Lung (tissue), 12 donors: ENCODE results near the gene PAXIP1. TPM values are rescaled to one million over a fixed set of nuclear protein-coding genes. Genes with fewer than 3 reads are reported as not detected.

ENCODE experiments used
- ATAC-seq: fragments of 200-7000 bp; cut with Tn5 transposase; one replicate; pipeline ENCODE4 v1.9.1; 2020; ENCODE audit warnings: moderate number of reproducible peaks; ENCODE audit not compliant: insufficient read depth, low FRiP score
- DNase-seq, 3 donors: peaks; one replicate each; pipeline ENCODE4 v3.0.0-alpha.2; 2013 to 2017
- H3K27ac ChIP-seq, 2 donors: one replicate each; pipeline ENCODE4 v1.5.1; 2013; ENCODE audit warnings: mild to moderate bottlenecking in 2 of 2, moderate library complexity in 2 of 2, control low read depth in 1 of 2, inconsistent platforms in 1 of 2, low read depth in 1 of 2, low read length in 1 of 2
- H3K27me3 ChIP-seq, 3 donors: one replicate each; pipeline ENCODE4 v1.5.1; 2013; ENCODE audit warnings: low read length in 2 of 3; ENCODE audit not compliant: control insufficient read depth in 3 of 3, insufficient read depth in 3 of 3
- H3K36me3 ChIP-seq, 4 donors: one replicate each; pipeline ENCODE4 v1.5.1; 2013; ENCODE audit warnings: low read length in 4 of 4, mild to moderate bottlenecking in 1 of 4, moderate library complexity in 1 of 4; ENCODE audit not compliant: control insufficient read depth in 4 of 4, insufficient read depth in 4 of 4
- H3K4me1 ChIP-seq, 5 donors: one replicate each; pipeline ENCODE4 v1.5.1; 2013; ENCODE audit warnings: low read length in 5 of 5, mild to moderate bottlenecking in 2 of 5, moderate library complexity in 1 of 5; ENCODE audit not compliant: control insufficient read depth in 5 of 5, insufficient read depth in 5 of 5
- H3K4me3 ChIP-seq: one replicate; pipeline ENCODE4 v1.5.1; 2013; ENCODE audit warnings: mild to moderate bottlenecking, control low read depth, moderate library complexity
- H3K9ac ChIP-seq, 2 donors: one replicate each; pipeline ENCODE4 v1.5.1; 2013; ENCODE audit warnings: low read length in 2 of 2, control low read depth in 1 of 2; ENCODE audit not compliant: insufficient read depth in 1 of 2
- H3K9me3 ChIP-seq, 4 donors: one replicate each; pipeline ENCODE4 v1.5.1; 2013; ENCODE audit warnings: low read length in 3 of 4, mild to moderate bottlenecking in 1 of 4, moderate library complexity in 1 of 4; ENCODE audit not compliant: control insufficient read depth in 4 of 4, insufficient read depth in 3 of 4
- WGBS, 2 donors: extraction: QIAGEN DNeasy Blood & Tissue Kit; methylation state at CpG; one replicate each; pipeline ENCODE4 v1.1.7; 2013; 5-methylcytosine and 5-hydroxymethylcytosine counted together
- polyA plus RNA-seq, 2 donors: library from polyadenylated mRNA; stranded (reverse); fragments of 200-250 nt; gene quantifications; one replicate each; pipeline ENCODE4 v1.2.1, GENCODE V29; 2013
- total RNA-seq, 2 donors: library from RNA; depleted of rRNA in 1 of 2; stranded (reverse); fragments of >200 nt in 1 of 2; gene quantifications; one replicate each; pipeline ENCODE4 v1.2.1, GENCODE V29; 2014 to 2021
- TF ChIP-seq, protein P1 (sequence below): IDR thresholded peaks from 2 replicates; pipeline ENCODE4 v1.5.1; 2012; ENCODE audit warnings: mild to moderate bottlenecking; ENCODE audit errors: control extremely low read depth, extremely low read depth
- donor health status: control.
- donor health status: control.
- donor health status: Bipolar disorder and iron deficiency.
- donor health status: healthy.
- donor health status: DM: yes; HTN: yes; CAD: no.

PAXIP1 gene
- total and polyA plus RNA-seq, 4 donors = 4.7 to 15.3 (median 7.5) TPM

DNA sequence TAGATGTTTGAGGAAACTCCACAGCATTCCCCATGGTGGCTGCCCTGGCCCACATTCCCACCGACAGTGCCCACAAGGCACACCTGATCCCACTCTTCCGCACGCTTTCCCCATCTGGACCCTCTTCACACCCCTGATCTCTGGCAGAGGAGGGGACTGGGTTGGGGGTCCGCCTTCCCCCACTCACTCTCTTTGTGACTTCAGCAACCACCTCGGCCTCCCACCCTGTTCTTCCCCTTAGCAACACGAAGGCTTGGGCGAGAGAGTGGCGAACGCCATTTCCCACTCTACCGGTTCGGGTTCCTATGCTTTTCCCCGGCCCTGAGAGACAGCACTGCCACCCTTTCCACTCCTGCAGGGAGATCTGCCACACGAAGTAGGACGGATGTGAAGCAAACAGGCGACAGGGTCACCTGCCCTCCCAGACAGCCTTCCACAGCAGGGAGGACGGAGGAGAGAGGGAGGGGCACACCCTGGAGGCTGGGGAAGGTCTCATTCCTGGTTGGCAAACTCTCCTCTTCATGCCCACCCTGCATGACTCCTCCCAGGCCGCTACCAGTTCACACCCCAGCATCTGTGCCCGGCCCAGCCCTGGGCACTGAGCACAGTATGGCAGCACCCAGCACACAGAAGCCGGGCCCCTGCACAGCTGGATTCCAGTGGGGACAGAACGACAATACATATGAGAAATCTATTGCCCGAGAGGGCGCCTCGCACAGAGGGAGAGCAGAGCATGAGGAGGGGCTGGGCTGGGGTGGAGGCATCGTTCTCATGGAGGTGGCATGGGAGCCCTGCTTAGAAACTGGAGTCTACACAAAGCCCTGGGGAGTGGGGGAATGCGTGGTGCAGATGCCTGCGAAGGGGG lies 93.5 kb downstream of the PAXIP1 start:
- Histone ChIP-seq H3K27me3 (peaks cover 0 to 4% (median 0%) of the 10 kb centered on the region in 3 donors), H3K4me1 (peaks cover 0 to 15% (median 0%) of the 10 kb centered on the region in 5 donors), H3K4me3 (no peak overlapping the region), H3K27ac (no peak overlapping the region), H3K36me3 (no peaks in the 10 kb centered on the region), H3K9me3 (peaks cover 0 to 14% (median 1%) of the 10 kb centered on the region in 4 donors), H3K9ac (no peak overlapping the region)
- 82 to 90% methylated on average over 26 of the region's 26 CpGs for WGBS, 2 donors
- ATAC-seq (no peak), DNase-seq (no peak)
- TF ChIP-seq, protein P1, sequence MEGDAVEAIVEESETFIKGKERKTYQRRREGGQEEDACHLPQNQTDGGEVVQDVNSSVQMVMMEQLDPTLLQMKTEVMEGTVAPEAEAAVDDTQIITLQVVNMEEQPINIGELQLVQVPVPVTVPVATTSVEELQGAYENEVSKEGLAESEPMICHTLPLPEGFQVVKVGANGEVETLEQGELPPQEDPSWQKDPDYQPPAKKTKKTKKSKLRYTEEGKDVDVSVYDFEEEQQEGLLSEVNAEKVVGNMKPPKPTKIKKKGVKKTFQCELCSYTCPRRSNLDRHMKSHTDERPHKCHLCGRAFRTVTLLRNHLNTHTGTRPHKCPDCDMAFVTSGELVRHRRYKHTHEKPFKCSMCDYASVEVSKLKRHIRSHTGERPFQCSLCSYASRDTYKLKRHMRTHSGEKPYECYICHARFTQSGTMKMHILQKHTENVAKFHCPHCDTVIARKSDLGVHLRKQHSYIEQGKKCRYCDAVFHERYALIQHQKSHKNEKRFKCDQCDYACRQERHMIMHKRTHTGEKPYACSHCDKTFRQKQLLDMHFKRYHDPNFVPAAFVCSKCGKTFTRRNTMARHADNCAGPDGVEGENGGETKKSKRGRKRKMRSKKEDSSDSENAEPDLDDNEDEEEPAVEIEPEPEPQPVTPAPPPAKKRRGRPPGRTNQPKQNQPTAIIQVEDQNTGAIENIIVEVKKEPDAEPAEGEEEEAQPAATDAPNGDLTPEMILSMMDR = no peak

- Histone ChIP-seq H3K27ac (no peak overlapping the region), H3K4me1 (peaks cover 0 to 3% (median 0%) of the 10 kb centered on the region in 5 donors), H3K27me3 (no peaks in the 10 kb centered on the region), H3K4me3 (no peak overlapping the region), H3K9ac (no peak overlapping the region), H3K36me3 (no peaks in the 10 kb centered on the region), H3K9me3 (peaks cover 0 to 14% (median 1%) of the 10 kb centered on the region in 4 donors)
- DNase-seq = no peak
- 70 to 73% methylated on average over 21 of the region's 21 CpGs for WGBS, 2 donors
- ATAC-seq = no peak
- TF ChIP-seq, protein P1 = no peak
Observed at GRCh38 chr7:154907651-154908620, 95.0 kb downstream of the PAXIP1 start.

DNA sequence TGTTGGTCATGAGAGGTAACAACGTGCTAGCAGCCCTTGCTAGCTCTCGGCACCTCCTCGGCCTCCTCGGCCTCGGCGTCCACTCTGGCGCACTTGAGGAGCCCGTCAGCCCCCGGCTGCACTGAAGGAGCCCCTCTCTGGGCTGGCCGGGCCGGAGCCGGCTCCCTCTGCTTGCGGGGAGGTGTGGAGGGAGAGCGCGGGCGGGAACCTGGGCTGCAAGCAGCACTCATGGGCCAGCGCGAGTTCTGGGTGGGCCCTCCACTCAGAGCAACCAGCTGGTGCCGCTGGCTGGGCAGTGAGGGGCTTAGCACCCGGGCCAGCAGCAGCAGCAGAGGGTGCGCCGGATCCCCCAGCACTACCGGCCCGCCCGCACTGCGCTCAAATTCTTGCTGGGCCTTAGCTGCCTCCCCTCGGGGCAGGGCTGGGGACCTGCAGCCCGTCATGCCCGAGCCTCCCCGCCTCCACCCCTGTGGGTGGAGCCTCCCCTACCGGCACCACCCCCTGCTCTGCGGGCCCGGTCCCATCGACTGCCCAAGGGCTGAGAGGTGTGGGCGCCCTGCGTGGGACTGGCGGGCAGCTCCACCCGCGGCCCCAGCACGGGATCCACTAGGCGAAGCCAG lies 96.1 kb downstream of the PAXIP1 start:
- Histone ChIP-seq H3K36me3 (no peaks in the 10 kb centered on the region), H3K27me3 (no peaks in the 10 kb centered on the region), H3K4me3 (no peak overlapping the region), H3K9me3 (peaks cover 0 to 14% (median 1%) of the 10 kb centered on the region in 4 donors), H3K27ac (no peak overlapping the region), H3K9ac (no peak overlapping the region), H3K4me1 (no peaks in the 10 kb centered on the region)
- 90 to 95% methylated on average over 41 of the region's 41 CpGs for WGBS, 2 donors
- ATAC-seq (no peak), DNase-seq (no peak)
- TF ChIP-seq, protein P1 = no peak
